ENCODE results near the gene KLF4. TPM values are rescaled to one million over a fixed set of nuclear protein-coding genes. Genes with fewer than 3 reads are reported as not detected.
"Not testable (repeated sequence)": the region's sequence is repeated elsewhere in the genome, so short reads cannot be mapped to it uniquely, and the experiment has no call there.

The KLF4 gene
- total RNA-seq, 1 donor from 2014 or later, result 16.4 TPM

- Mint-ChIP-seq H3K4me3 (ENCODE audit: unreplicated experiment) (peak overlapping the region; percentile 92), H3K4me1 (ENCODE audit: unreplicated experiment) (peaks cover 13% of the 10 kb centered on the region), H3K9me3 (ENCODE audit: unreplicated experiment) (no peaks in the 10 kb centered on the region), H3K27ac (ENCODE audit: unreplicated experiment) (peak overlapping the region; percentile 74), H3K36me3 (ENCODE audit: low read depth, unreplicated experiment) (no peaks in the 10 kb centered on the region), H3K27me3 (ENCODE audit: unreplicated experiment) (peaks cover 30% of the 10 kb centered on the region)
- peak; percentile 36 for DNase-seq (ENCODE audit: low spot score)
- no peak for TF ChIP-seq CTCF (IDR thresholded peaks at IDR 0.05; ENCODE audit: unreplicated experiment)
These were observed 1.8 kb upstream of the KLF4 start for GRCh38 chr9:107491081-107492053.

- Mint-ChIP-seq H3K4me1 (ENCODE audit: unreplicated experiment) (peaks cover 13% of the 10 kb centered on the region), H3K27me3 (ENCODE audit: unreplicated experiment) (peaks cover 30% of the 10 kb centered on the region), H3K4me3 (ENCODE audit: unreplicated experiment) (peak overlapping the region; percentile 92), H3K27ac (ENCODE audit: unreplicated experiment) (peak overlapping the region; percentile 74)
- peak; percentile 22 for DNase-seq (ENCODE audit: low spot score)
- not testable (repeated sequence) for H3K9me3 Mint-ChIP-seq (ENCODE audit: unreplicated experiment); H3K36me3 Mint-ChIP-seq (ENCODE audit: low read depth, unreplicated experiment)
These were observed 1.0 kb upstream of the KLF4 start for GRCh38 chr9:107490606-107490970.

- H3K36me3 Mint-ChIP-seq (ENCODE audit: low read depth, unreplicated experiment), result no peaks in the 10 kb centered on the region
- TF ChIP-seq CTCF (IDR thresholded peaks at IDR 0.05; ENCODE audit: unreplicated experiment), result no peak
- DNase-seq (ENCODE audit: low spot score), result no peak
- peak overlapping the region; percentile 91 for H3K4me3 Mint-ChIP-seq (ENCODE audit: unreplicated experiment)
- H3K27ac Mint-ChIP-seq (ENCODE audit: unreplicated experiment), result peak overlapping the region; percentile 77
- peaks cover 13% of the 10 kb centered on the region for H3K4me1 Mint-ChIP-seq (ENCODE audit: unreplicated experiment)
- H3K27me3 Mint-ChIP-seq (ENCODE audit: unreplicated experiment), result peaks cover 30% of the 10 kb centered on the region
- no peaks in the 10 kb centered on the region for H3K9me3 Mint-ChIP-seq (ENCODE audit: unreplicated experiment)
These were observed 360 bp downstream of the KLF4 start for GRCh38 chr9:107489144-107489673.

- H3K27me3 Mint-ChIP-seq (ENCODE audit: unreplicated experiment), result peaks cover 30% of the 10 kb centered on the region
These were observed 1.0 kb downstream of the KLF4 start for GRCh38 chr9:107488375-107489143.

More at GRCh38 chr9:107488375-107489143, 1.0 kb downstream of the KLF4 start:
- TF ChIP-seq CTCF (IDR thresholded peaks at IDR 0.05; ENCODE audit: unreplicated experiment), result no peak
- peak; percentile 43 for DNase-seq (ENCODE audit: low spot score)
- no peaks in the 10 kb centered on the region for H3K9me3 Mint-ChIP-seq (ENCODE audit: unreplicated experiment)
- peak overlapping the region; percentile 91 for H3K4me3 Mint-ChIP-seq (ENCODE audit: unreplicated experiment)
- no peaks in the 10 kb centered on the region for H3K36me3 Mint-ChIP-seq (ENCODE audit: low read depth, unreplicated experiment)
- peak overlapping the region; percentile 77 for H3K27ac Mint-ChIP-seq (ENCODE audit: unreplicated experiment)
- peaks cover 13% of the 10 kb centered on the region for H3K4me1 Mint-ChIP-seq (ENCODE audit: unreplicated experiment)

Data from endothelial cell (in vitro differentiated cells).